Measurements from ENCODE around the gene CDK18. TPM values are rescaled to one million over a fixed set of nuclear protein-coding genes. Genes with fewer than 3 reads are reported as not detected.

The CDK18 gene
- total RNA-seq, 1 donor from 2014 or later: 36.6 TPM

GRCh38 chr1:205472737-205473441 is 31.6 kb upstream of the CDK18 start:
- Histone ChIP-seq H3K4me3 (no peak overlapping the region), H3K4me1 (no peaks in the 10 kb centered on the region), H3K27ac (no peak overlapping the region), H3K9me3 (no peaks in the 10 kb centered on the region), H3K36me3 (no peaks in the 10 kb centered on the region), H3K27me3 (ENCODE audit: low read depth) (peaks cover 13% of the 10 kb centered on the region)
- no peak for ATAC-seq
- intact Hi-C loops (cut with DNase I): no loop called here
- no peak for DNase-seq
- no peak for TF ChIP-seq CTCF (IDR thresholded peaks at IDR 0.05)

- Histone ChIP-seq H3K4me1 (peaks cover 4% of the 10 kb centered on the region), H3K27ac (no peak overlapping the region), H3K27me3 (ENCODE audit: low read depth) (peaks cover 13% of the 10 kb centered on the region), H3K36me3 (no peaks in the 10 kb centered on the region), H3K4me3 (no peak overlapping the region), H3K9me3 (no peaks in the 10 kb centered on the region)
- DNase-seq: no peak
- no peak for ATAC-seq
- no peak for TF ChIP-seq CTCF (IDR thresholded peaks at IDR 0.05)
- intact Hi-C loops (cut with DNase I): no loop called here
These were observed 31.0 kb upstream of the CDK18 start for GRCh38 chr1:205473475-205473874.

- H3K27me3 ChIP-seq (ENCODE audit: low read depth): peaks cover 10% of the 10 kb centered on the region
- H3K9me3 ChIP-seq: no peaks in the 10 kb centered on the region
- ATAC-seq (no peak), DNase-seq (no peak)
- intact Hi-C loops (cut with DNase I): no loop called here
- no peaks in the 10 kb centered on the region for H3K36me3 ChIP-seq
- H3K4me1 ChIP-seq: peaks cover 4% of the 10 kb centered on the region
- H3K27ac ChIP-seq: no peak overlapping the region
- no peak overlapping the region for H3K4me3 ChIP-seq
- no peak for TF ChIP-seq CTCF (IDR thresholded peaks at IDR 0.05)
These were observed 30.5 kb upstream of the CDK18 start for GRCh38 chr1:205473966-205474365.

GRCh38 chr1:205474571-205474970 is 29.9 kb upstream of the CDK18 start:
- Histone ChIP-seq H3K4me1 (peaks cover 4% of the 10 kb centered on the region), H3K27ac (no peak overlapping the region), H3K4me3 (no peak overlapping the region), H3K9me3 (no peaks in the 10 kb centered on the region), H3K27me3 (ENCODE audit: low read depth) (peaks cover 11% of the 10 kb centered on the region), H3K36me3 (no peaks in the 10 kb centered on the region)
- no peak for DNase-seq
- intact Hi-C loops (cut with DNase I): no loop called here
- TF ChIP-seq CTCF (IDR thresholded peaks at IDR 0.05): no peak
- no peak for ATAC-seq

GRCh38 chr1:205475855-205476254 is 28.6 kb upstream of the CDK18 start:
- H3K36me3 ChIP-seq: no peaks in the 10 kb centered on the region
- DNase-seq: no peak
- no peaks in the 10 kb centered on the region for H3K9me3 ChIP-seq
- TF ChIP-seq CTCF (IDR thresholded peaks at IDR 0.05): no peak
- no peak overlapping the region for H3K4me3 ChIP-seq
- peaks cover 4% of the 10 kb centered on the region for H3K4me1 ChIP-seq
- peaks cover 17% of the 10 kb centered on the region for H3K27me3 ChIP-seq (ENCODE audit: low read depth)
- no peak overlapping the region for H3K27ac ChIP-seq
- ATAC-seq: no peak
- intact Hi-C loops (cut with DNase I): no loop called here

All from lower lobe of right lung (tissue), 2 donors.